GM20431 (cell line): ENCODE data around the gene TBX15.
"Not testable (repeated sequence)": the region's sequence is repeated elsewhere in the genome, so short reads cannot be mapped to it uniquely, and the experiment has no call there.

Source experiments
- in situ Hi-C: fragments of 300-500 bp; cut with MseI, MboI; formaldehyde crosslinking; loops from one replicate; pipeline ENCODE4 v1.15.0; 2020; ENCODE audit warnings: low sequenced_read_pairs; ENCODE audit not compliant: unreplicated experiment

Gene TBX15

DNA sequence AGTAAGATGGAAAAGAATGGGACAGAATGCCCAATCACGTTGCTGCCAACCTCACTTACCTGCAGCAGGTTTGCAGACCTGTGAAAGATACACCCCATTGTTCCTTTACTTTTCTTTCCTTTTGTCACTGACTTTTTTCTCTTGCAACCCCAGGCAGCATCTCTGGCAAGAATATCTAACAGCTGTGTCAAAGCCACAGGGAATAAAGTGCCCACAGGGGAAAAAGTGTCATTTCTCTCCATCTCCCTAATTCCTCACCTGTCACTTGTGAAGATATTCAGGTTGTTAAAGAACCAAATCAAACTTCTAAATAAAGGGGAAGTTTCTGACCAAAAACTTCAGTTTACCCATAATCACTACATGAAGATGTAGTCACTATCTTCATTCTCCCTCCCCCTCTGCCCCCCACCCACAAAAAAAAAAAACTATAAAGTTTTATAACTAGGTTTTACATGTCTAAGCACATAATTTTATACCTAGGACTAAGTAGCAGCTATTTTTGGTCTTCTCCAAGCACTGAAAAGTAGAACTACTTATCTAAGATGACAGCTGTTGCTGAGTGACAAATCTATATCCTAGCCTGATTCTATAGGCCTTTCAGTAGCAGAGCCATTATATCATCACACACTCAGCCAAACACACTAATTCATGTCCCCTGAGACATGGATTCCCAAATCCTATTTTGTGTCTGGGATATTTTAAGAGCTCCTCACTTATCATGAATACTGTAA is 54.9 kb downstream of the TBX15 start:
- in situ Hi-C loops: no loop called here

DNA sequence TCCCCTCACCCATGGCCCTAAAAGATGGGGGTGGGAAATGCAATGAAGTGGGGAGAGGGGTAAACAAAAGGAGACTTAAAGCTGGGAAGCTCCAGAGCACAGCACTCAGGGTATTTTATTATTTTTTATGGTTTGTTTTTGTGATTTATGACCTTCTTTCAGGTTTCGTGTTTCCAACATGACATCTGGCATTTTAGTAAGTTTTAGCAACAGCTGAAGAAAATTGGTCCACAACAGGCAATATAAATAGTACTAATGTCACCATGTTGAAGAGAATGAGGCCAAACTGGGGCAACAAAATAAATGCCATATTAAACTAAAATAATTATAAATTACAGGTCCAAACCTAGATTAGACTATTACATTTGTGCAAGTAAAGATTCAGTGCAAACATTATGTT is 56.3 kb downstream of the TBX15 start:
- in situ Hi-C loops: no loop called here

DNA sequence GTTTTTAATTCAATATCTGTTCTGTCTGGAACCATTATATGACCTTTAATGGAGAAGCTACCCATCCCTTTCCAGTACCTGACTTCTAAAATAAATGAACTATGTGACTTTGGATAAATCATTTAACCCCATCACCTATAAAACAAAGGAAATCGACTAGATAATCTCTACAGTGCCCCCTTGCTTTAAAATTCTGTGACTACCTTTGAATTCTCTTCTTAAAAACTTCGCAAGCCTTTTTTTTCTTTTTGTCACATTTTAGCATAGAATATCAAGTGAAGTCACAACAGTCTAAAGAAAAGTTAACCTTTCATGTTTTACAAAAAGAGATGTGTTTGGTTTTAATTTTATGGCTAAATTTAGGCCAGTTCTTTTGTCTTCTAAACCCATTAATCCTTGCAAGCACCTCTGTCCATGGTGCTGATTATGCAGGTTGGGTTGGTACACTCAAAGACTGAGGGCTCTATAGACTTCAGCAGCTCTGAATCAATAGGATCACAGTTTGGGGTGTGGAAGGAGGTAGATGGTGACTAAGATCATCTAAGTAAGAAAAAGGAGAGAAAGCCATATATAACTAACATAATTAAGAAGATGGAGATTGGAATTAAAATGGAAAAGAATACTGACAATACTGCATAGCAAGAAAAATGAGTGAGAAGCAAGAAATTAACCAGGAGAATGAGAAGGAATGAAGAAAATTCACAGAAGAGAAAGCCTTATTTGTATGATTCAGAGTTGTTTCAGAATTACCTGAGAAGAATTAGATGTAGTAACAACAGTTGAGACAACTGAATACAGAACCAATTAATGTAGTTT is 59.2 kb downstream of the TBX15 start:
- in situ Hi-C loops: no loop called here

DNA sequence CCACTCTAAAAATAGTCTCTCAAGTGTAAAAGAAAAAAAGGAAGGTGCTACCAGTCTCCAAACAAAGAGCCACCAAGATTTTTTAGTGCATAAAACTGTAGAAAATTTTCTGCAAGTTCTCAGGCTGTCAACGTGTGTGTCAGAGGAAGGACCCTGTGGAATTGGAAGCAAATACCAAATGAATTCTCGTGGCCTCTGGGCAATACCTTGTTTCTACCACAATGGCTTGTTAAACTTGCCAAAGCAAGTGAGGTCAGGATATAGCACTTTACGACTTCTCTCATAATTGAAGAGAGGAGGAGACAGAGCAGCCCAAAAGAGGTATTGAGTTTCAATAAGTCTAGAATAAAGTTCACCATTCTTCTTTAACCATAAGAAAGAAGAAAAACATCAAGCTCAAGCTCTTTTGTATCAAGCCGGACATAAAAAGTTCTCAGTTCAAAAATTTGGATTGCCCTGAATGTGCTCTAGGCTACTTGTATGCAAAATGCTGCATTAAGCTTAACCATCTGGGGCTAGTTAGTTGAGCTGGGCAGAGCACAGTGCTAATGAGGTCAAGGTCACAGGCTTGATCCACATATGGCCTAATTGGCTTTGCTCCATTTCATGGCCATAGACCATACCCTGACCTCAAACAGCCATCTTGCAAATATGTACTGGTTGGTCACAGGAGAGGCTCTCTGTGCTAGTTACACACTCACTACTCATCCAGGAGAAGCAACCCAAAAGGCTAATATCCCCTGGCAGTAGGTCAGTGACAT is 60.5 kb downstream of the TBX15 start:
- in situ Hi-C loops: no loop called here

DNA sequence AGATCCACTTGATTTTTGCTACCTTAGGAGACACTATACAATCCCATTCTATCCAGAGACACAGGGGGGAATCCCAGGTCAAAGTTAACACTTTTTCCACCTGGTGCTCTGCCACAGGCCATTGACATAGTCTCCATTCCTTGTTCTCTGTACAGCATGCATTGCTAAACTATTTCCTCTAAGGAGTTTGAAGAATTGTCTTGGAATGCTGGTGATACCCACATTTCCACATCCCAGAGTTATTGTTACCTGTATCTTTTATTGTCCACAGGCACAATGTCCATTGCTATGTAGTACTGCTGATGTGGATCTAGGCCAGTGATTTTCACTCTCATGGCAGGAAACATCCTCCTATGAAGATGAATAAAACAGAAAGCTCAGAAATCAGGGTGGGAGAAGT is 61.9 kb downstream of the TBX15 start:
- in situ Hi-C loops: no loop called here

DNA sequence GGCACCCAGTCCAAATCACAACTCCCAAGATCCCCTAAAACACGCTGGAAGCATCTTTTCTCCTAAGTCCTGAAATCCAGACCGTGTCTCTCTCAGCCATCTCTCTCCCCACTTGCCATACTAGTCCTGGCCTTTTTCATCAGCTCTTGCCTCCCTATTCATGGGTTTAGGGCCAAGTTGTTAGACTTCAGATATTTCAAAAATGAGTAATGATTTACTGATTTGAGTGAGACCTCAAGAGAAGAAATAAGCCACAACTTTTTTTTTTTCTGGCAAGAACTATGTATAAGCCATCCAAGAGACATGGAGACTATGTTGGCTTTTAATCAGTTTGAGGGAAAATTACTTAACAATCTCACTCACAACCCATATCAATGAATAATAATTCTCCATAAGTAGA is 62.5 kb downstream of the TBX15 start:
- in situ Hi-C loops: no loop called here

DNA sequence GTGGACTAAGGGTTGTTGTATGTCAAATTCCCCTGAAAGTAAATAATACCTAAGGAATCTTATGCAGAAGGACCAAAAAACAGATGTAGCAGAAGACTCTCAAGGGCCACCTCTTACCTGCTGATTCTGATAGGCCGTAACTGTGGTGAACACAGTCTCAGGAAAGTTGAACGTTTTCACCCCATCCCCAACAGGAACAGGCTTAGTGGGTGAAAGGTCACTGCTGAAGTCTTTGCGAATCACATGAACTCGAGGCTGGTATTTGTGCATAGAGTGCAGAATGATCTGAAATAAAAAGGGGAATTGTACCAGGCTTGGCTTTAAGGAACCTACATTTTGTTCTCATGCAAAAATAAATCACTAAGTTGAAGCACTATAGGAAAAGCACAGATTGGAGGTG is 64.8 kb downstream of the TBX15 start:
- in situ Hi-C loops: no loop called here

DNA sequence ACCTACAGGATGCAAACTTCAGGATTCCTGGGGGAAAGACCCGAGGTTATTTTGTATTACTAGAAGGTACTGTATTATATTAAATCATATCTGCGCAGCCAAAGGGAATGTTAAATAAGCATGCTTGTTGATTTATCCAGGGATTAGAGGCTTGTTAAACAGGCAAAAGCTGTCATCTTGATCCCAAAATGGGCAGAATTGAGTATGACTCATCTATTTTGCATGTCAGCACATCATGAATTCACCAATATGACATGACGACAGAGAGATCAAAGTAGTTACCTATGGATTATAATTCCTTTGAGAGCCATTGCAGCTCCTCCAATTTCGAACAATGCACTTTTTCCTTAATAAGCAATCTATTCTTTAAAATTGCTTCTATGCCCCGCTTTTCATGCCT is 66.1 kb downstream of the TBX15 start:
- in situ Hi-C loops: no loop called here

DNA sequence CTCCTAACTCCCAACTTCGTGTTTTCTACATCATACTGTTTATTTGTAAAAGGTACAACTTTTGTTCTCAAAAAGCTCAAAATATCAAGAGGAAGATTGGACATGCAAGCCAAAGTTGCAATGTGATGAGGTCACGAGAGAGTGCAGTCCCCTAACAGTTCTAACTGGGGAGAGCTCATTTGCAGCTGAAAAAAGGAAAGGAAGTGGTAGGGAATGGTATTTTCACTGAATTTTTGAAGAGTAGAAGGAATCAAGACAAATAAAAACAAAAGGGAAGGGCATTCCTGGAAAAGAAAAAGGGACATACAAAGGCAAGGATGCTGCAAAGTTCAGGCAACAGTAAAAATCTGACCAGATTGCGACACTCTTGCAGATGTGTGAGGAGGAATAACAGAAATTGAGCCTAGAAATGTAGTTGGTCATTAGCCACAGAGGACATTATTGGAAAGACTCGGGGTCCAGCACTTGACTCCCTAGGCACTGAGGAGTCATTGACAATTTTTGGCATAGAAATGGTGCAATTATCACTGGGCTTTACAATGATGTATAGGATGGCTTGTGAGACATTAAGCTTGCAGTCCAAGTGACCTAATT is 67.9 kb downstream of the TBX15 start:
- in situ Hi-C loops: no loop called here

DNA sequence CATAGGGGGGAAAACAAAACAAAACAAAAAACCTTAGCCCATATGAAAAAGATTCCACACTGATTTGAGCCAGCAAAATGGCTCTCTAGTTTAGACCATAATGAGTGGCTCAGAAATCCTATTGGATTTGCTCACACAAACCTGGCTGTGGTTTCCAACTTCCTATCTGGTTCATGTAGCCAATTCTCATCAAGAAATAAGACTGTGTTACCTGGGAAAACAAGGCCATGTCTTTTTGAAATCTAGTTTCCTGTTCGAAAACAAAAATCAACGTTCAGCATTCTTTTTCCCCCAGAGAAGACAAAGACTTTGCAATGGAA is 69.2 kb downstream of the TBX15 start:
- in situ Hi-C loops: no loop called here

DNA sequence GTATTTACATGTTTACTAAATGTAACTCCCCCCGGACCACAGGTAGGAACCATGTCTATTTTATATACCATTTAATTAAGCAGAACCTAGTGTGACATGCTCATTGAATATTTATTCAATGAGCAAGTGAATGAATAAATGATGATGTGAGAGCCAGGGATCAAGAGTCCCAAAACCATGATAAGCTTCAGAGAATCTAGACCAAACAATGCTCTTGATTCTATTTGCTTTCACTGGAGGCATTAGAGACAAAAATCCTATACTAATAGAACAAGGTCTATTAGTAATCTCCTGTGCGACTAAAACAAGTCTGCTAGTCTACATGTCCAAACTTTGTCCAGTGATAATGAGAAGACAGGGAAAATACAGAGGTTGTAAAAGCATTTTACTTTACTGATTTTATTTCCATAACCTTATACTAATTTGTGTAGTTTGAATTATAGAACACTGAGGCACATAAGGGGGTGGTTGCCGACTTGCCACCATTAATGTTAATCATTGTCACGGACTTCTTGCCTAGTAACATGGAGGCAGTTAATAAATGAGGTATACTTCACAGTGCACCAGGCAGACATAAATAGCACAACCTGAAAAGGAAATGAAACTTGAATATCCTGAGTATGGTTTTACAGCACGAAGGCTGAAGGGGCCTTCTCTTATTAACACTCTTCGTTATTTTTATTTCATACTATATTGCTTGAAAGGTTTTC is 69.8 kb downstream of the TBX15 start:
- in situ Hi-C loops: no loop called here

DNA sequence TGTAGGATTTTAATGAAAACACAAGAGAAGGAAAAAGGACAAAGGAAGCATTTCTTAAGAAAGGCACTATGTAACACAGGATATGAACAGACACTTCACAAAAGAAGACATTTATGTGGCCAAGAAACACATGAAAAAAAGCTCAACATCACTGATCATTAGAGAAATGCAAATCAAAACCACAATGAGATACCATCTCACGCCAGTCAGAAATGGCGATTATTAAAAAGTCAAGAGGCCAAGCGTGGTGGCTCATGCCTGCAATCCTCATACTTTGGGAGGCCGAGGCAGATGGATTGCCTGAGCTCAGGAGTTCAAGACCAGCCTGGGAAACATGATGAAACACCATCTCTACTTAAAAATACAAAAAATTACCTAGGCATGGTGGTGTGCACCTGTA is 71.8 kb downstream of the TBX15 start:
- in situ Hi-C loops: not testable (repeated sequence)

DNA sequence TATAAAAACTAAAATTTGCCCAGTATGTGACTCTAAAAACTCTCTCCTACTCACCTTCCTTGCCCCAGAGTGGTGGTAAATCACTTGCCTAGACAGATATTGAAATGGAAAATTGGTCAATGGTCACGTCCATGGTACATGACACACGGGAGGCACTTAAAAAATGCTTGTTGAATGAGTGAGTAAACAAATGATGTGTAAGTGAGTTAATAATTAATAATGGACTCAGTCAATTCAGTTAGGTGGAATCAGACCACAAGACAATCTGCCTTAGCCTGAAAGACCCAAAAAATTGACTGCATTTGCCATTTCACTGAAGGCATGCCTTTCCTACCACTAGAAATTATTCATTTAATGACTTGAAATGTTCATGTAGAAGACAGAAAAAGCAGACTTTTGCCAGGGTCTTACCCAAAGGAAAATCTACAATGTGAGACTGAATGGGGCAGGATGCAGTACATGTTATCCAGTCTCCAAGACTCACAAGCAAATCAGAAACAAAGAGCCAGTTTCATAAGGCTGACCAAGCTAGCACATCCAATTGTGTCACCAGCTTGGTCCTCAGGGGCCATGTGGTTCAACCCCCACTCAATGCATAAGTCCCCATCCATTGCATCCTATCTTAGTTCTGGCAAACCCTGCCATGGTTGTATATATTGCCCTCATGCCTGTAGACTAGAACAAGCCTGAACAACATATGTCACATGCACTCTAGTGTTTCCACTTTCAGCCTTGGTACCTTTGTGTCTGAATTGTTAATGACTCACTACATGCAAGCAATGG is 73.6 kb downstream of the TBX15 start:
- in situ Hi-C loops: no loop called here

DNA sequence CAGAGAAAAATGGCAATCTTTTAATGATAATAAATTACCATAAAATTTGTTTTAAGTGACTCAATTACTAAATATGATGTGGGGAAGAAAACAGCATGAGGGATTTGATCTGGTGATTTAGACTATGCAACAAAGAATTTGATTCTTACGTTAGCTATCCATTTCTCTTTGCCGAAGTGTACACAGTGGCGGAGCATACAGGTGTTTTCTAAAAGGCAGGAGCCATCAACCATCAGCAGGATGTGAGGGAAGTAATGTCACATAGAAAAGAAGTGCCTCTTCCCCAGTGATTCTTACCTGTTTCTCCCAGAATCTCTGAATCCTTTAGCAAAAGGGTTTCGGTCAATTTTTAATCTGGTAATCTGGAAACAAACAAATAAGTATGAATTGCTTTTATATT is 74.3 kb downstream of the TBX15 start:
- in situ Hi-C loops: no loop called here

DNA sequence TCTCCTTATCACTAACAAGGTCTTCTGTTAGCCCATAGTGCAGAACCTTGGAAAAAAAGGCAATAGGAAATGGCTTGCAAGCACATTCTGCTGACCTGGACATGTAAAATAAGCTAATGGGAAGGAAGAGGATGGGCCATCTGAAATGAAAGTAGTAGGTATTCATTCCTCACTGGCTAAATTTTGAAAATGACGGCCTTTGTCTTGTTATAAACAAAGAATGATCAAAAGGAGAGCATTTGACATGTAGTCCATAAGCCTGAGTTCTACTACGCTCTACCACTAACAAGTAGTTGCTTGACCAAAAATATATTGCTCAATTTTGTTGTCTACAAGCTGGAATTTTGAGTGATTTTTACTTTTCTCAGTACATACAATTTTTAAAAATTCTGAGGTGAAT is 75.6 kb downstream of the TBX15 start:
- in situ Hi-C loops: no loop called here

DNA sequence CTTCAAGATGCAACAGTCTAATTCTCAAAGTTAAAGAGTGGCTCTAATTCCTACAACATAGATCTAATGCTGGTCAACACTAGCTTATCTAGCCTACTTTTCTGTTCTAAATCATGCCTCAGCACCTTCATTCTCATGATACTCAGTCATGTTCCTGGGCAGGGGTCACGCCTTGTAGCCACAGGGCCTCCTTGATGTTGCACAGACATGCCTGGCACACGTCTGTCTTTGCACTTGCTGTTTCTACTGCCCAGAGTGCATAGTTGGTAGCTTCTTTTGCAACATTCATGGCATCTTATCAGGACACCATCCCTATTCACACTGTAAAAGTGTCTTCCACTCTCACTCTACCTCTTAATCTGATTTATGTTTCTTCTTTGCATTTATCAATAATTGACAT is 76.6 kb downstream of the TBX15 start:
- in situ Hi-C loops: no loop called here

DNA sequence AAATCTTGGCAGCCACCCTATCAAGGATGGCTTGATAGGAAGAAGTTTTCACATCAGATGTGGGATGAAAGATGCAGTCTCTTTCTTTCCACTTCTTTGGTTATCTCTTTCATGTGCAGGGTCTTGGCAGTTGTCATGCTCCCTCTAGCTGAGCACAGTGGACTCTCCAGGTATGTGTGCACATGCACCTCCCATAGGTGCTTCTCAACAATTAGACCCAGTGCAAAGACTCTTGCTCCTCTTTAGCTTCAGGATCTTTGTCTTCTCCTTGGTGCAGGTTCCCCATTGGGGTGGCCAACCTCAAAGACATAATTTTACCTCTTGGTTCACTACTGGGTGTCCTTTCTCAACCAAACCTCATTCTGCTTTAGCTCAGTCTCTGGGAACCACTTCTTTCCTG is 80.7 kb downstream of the TBX15 start:
- in situ Hi-C loops: no loop called here

DNA sequence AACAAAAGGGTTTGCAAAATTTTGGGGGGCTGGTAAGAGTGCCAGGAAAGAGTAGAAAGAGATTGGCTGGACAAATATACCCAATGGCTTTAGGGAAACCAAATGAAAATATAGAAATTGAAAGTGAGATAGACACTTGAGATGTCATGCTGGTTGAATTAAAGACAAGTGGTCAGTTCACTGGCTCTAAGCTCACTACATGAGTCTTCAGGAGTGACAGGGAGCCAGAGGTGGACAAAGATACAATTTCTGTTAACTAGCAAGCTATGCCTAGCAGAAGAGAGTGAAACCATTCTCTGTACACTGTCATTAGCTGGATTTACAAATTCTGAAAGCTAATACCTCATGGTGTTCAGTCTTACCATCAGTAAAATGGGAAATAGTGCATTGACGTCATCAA is 82.5 kb downstream of the TBX15 start:
- in situ Hi-C loops: no loop called here

DNA sequence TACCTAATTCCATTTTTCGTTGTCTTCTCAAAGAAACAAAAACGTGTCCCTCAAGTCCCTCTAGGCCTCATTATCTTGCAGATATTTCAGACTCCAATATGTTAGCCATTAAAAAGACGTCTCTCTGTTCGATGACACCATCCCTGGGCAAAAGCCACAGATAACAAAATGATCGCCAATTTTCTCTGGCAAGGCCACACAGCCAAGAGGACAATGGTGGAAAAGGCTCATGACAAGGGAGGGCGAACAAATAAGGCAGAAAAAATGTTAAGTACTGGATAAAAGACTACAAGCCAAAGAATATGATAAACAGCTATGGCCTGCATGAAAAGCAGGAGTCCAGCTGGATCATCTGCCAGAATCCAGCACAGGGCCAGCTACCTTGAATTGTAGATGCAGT is 82.9 kb downstream of the TBX15 start:
- in situ Hi-C loops: no loop called here
